NCI-H1048 (cell line): ENCODE data around the gene POMGNT2.
"Not testable (repeated sequence)": the region's sequence is repeated elsewhere in the genome, so short reads cannot be mapped to it uniquely, and the experiment has no call there.

Experiments
- DNase-seq: peaks from one replicate; lab custom pipeline; 2025; lab: John Stamatoyannopoulos, UW

Gene POMGNT2

DNA sequence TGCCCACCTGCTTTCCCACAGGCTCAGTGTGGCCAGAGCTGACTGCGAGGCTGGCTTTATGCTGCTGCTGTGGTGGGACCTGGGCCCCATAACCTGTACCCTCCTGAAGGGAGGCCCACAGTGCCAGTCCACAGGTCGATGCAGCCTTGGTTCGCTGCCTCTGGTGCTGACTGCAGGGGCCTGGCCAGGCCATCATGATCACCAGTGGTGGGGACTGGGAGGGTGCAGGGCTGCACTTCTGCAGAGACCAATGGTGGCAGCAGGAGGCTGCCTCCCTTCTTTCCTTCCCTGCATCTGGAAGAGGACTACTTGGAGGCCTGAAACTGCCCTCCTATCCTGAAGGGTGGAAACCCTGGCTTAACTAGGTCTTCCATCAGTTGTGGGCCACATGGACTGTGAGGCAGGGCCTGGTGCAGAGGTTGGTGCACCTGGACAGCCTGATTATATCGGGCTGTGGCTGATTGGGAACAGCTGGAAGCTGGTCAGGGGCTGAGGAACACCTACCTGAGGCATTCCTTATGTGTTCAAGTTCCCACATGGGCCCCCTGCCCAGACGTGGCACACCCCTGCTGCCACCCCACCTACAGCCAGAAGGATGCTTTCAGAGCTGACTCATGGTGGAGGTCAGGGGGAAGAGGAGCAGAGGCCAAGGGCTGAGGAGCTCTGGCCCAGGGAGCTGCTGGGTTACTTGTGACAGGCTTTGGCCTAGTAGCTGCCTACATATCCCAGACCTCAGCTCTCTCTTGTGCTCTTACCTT is 29.8 kb downstream of the POMGNT2 start:
- no peak for DNase-seq

DNA sequence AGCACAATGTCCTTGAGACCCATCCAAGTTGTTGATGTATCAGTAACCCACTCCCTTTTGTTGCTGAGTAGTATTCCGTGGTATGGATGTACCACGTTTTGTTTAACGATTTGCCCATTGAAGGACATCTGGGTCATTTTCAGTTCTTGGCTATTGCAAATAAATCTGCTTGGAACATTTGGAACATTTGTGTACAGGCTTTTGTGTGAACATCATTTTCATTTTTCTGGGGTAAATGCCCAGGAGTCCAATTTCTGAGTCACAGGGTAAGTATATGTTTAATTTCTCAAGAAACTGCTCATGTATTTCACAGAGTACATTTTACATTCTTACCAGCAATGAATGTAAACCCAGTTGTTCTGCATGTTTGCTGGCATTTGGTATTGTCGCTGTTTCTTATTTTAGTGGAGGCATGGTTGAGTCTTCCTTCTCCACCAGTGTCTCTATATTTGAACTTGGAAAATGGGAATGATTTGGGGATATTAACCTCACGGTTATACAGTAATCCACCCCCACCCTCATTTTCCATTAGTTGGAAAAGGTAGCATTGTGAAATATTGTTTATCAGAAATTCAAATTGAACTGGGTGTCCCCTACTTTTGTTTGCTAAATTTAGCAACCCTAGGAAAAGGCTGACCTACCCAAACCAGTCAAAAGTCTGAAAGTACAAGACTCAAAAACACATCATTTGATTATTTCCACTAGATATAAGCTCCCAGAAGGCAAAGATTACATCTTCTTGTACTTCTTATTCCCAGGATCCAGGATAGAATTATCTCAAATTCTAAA is 30.8 kb downstream of the POMGNT2 start:
- no peak for DNase-seq

DNA sequence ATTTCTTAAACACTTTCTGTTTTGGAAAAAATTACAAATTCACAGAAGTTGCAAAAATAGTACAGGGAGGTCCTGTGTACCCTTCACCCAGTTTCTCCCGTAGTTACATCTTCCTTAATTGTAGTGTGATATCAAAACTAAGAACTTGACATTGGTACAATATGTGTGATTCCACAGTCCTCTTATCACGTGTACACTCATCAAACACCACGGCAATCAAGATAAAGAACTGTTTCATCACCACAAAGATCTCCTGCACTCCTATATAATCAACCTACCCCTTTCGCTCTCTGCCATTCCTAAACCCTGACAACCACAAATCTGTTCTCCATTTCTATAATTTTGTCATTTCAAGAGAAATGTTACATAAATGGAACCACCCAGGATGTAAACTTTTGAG is 31.4 kb downstream of the POMGNT2 start:
- no peak for DNase-seq

- DNase-seq = no peak
These were observed 32.1 kb downstream of the POMGNT2 start for GRCh38 chr3:43073836-43074220.

DNA sequence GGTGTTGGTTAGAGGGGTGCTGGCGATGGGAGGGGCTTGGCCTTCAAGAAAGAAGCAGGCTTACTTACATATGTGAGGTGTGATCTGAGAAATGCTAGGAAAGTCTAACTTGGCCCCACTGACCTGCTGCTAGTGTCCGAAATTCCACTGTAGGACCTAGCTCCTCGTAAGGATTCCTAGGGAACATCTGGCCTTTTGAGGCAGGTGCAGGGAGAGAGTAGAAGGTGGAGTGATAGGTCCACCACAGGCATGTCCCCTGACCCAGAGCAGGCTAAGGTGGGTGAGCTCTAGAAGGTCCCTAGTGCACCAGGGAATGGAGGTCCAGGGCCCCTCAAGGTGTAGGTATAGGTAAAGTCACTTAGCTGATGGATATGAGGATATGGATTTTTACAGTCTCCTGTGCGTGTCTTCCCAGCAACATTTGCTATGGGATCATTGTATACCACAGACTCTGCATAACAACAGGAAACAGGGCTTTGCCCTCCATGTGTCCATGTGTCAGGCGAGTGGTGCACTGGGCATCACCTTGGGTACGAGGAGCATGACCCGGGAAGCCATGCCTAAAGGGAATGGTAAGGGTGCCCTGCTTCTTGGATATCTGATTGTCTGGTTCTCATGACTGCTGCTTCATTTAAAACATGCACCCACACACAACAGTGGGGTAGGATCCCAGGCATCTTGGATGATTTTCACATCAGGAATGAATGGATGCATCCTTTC is 32.6 kb downstream of the POMGNT2 start:
- DNase-seq = no peak

DNA sequence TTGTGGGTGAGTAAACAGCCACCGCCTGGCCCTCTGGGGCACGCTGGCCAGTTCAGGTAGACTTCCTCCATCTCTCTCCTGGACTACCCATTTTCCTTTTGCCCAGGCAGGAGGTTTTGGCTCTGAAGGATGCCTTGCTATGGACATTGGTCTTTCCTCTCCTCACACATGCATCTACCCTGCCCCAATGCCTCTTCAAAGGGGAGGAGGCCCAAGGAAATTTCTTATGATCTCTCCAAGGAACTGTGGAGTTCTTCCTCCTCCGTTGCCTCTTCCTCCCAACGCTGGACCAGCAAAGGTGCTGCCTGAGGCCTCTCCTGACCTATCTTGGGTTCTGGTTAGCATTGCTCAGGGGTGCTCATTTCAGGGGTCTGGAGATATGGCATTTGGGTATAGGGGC is 33.5 kb downstream of the POMGNT2 start:
- no peak for DNase-seq

- DNase-seq = no peak
These were observed 34.5 kb downstream of the POMGNT2 start for GRCh38 chr3:43071313-43071893.

- not testable (repeated sequence) for DNase-seq
These were observed 35.2 kb downstream of the POMGNT2 start for GRCh38 chr3:43070670-43071069.

DNA sequence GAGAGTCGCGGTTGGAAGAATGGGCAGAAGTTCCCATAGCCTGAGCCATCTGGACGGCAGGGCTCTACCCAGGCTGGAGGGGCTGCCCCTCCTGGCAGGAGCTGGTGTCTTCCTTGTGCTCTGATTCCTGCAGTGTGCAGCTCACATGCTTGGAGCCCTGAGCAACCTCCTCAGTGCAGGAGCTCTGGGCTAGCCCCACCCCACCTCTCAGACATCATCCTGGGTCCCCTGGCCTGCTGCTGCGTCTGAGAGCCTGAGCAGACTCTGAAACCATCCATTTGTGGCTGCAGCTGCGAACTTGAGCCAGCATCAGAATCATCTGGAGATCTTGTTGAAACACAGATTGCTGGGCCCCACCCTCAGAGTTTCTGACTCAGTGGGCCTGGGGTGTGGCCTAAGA is 42.8 kb downstream of the POMGNT2 start:
- no peak for DNase-seq

DNA sequence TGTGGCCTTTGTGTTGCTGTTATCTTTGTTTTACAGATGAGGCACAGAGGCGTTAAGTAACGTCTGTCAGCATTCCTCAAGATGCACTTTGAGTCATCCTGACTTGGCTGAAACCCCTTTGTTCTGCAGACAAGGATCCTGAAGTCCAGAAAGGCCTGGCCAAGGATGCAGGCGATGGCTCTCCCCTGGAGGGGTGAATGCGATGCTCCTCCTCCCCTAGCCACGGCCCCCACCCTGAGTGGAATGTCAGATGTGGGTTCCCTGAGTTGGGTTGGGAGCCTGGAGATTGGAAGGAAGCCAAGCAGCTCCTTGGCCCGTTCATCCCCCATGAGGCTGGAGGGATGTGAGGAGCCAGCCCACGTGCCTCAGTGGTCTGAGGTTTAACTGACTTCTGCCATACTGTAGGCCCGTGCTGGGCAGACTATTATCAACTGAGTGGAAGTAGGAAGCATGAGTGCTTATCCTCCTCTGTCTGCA is 43.3 kb downstream of the POMGNT2 start:
- no peak for DNase-seq

GRCh38 chr3:43062040-43062563 is 43.8 kb downstream of the POMGNT2 start:
- no peak for DNase-seq

GRCh38 chr3:43061101-43061895 is 44.6 kb downstream of the POMGNT2 start:
- no peak for DNase-seq

DNA sequence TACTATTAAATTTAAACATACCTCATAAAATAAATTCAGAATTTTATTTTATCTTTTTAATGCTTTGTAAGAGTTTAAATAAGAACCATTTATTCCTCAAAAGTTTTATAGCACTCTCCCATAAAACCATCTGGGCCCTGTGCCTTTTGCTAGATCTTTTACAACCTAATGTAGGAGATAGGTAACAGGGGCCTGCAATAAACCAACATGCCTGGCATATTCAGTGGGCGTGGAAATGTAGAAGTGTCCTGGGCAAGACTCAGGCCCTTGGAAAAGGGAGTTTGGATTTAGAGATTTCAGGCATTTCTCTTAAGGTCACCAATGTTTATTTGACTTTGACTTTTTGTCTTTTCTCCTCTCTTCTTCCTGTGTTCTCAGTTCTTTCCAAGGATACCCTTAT is 46.4 kb downstream of the POMGNT2 start:
- DNase-seq = no peak

GRCh38 chr3:43055806-43056770 is 49.8 kb downstream of the POMGNT2 start:
- no peak for DNase-seq

DNA sequence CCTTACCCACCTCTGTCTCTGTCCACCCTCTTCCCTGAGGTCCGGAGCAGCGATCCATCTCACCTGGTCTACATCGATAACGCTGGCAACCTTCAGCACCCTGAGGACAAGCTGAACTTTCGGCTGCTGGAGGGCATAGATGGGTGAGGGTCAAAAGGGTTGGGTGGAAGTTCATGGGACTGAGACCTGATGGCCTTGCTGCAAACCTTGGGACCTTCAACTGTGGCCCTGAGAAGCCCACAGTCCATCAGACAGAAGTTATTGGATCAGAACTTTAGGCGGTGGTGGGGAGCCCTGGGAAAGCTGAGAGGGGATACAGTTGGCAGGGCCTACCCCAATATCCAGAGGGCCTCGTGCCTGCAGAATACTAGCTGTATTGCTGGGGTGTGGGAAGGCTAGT is 50.5 kb downstream of the POMGNT2 start:
- no peak for DNase-seq

DNA sequence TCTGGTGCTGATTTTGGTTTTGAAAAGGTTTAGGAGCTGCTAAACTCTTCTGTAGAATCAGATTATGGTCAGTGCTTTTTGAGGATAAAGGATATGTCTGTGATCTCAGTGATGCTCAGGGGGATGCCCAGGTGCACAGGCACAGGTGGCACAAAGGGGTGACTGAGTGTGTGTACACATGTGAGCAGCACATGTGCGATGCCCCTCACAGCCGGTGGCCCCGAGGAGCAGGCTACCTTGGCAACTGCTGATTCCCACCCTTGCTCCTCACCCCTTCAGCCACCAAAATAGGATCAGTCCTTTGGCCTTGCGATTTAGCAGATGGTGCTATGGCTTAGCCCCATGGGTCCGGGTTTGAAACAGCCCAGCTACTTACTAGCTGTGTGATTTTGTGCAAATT is 51.1 kb downstream of the POMGNT2 start:
- no peak for DNase-seq

DNA sequence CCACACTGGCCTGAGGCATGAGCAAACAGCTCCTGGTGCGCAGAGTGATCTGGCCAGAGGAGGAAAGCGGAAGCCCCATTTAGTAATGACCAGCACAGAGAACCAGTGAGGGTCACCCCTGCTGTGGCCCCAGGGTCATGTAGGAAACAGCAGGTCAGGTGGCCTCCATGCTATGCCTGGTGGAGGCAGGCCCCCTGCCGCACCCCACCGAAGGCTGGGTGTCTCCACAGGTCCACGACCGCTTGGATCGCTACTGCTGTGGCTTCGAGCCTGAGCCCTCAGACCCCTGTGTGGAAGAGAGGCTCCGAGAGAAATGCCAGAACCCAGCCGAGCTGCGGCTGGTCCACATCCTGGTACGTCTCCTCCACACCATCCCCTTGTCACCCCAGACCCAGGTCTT is 52.6 kb downstream of the POMGNT2 start:
- no peak for DNase-seq

- DNase-seq = no peak
These were observed 57.4 kb downstream of the POMGNT2 start for GRCh38 chr3:43048470-43048869.

GRCh38 chr3:43046583-43046982 is 59.3 kb downstream of the POMGNT2 start:
- no peak for DNase-seq

- DNase-seq = not testable (repeated sequence)
These were observed 60.8 kb downstream of the POMGNT2 start for GRCh38 chr3:43045079-43045478.
